OCI-LY7 (cell line): ENCODE results near the gene HOTAIR. TPM values are rescaled to one million over a fixed set of nuclear protein-coding genes. Genes with fewer than 3 reads are reported as not detected.

ENCODE experiments used
- BruUV-seq: library from RNA; stranded (reverse); fragments of 400-500 nt; replicated peaks from 2 replicates; lab custom pipeline; 2021; lab: Mats Ljungman, UMichigan
- CTCF ChIA-PET: fragments of 300-600 bp; sonication (Branson Sonifier 250); formaldehyde crosslinking; loops from one replicate; lab custom pipeline; 2022; ENCODE audit warnings: antibody characterized with exemption; ENCODE audit not compliant: unreplicated experiment; lab: Charles Lee
- POLR2A ChIA-PET: fragments of 300-600 bp; sonication (Branson Sonifier 250); formaldehyde crosslinking; loops from one replicate; lab custom pipeline; 2022; ENCODE audit warnings: antibody characterized with exemption; lab: Charles Lee
- DNase-seq: peaks from one replicate; pipeline ENCODE4 v3.0.0-alpha.2; 2015; ENCODE audit warnings: low spot score
- H2AFZ ChIP-seq: fragments of 200-600 bp; sonication (generic), shearing (Covaris generic); 2 replicates; pipeline ENCODE4 v1.6.1; 2014; ENCODE audit warnings: mild to moderate bottlenecking, antibody characterized with exemption, low read length, moderate library complexity
- H3K27ac ChIP-seq: fragments of 200-600 bp; sonication (generic); 2 replicates; pipeline ENCODE4 v1.5.1; 2014; ENCODE audit warnings: mixed run types, low read depth, mild to moderate bottlenecking, moderate library complexity, low read length, inconsistent platforms; ENCODE audit not compliant: poor library complexity, severe bottlenecking
- H3K36me3 ChIP-seq: fragments of 200-600 bp; sonication (generic); 2 replicates; pipeline ENCODE4 v1.6.1; 2014; ENCODE audit warnings: mild to moderate bottlenecking, antibody characterized with exemption, low read length, moderate library complexity, mixed read lengths; ENCODE audit not compliant: insufficient read depth
- H3K4me1 ChIP-seq: fragments of 200-600 bp; sonication (generic); 2 replicates; pipeline ENCODE4 v1.5.1; 2014; ENCODE audit warnings: mild to moderate bottlenecking, low read length; ENCODE audit not compliant: insufficient read depth, poor library complexity, severe bottlenecking
- H3K4me2 ChIP-seq: fragments of 200-600 bp; sonication (generic); 2 replicates; pipeline ENCODE4 v1.6.1; 2014; ENCODE audit warnings: mild to moderate bottlenecking, low read length
- H3K4me3 ChIP-seq: fragments of 200-600 bp; sonication (generic); 2 replicates; pipeline ENCODE4 v1.5.1; 2014; ENCODE audit warnings: mild to moderate bottlenecking, low read depth, low read length; ENCODE audit not compliant: poor library complexity, severe bottlenecking
- H3K79me2 ChIP-seq: fragments of 200-600 bp; sonication (generic); 2 replicates; pipeline ENCODE4 v1.6.1; 2016; ENCODE audit warnings: low read depth, mild to moderate bottlenecking, low read length, moderate library complexity, mixed read lengths; ENCODE audit not compliant: insufficient read depth
- H3K9me2 ChIP-seq: fragments of 200-600 bp; sonication (generic); 2 replicates; pipeline ENCODE4 v1.6.1; 2016; ENCODE audit warnings: mild to moderate bottlenecking, low read length, mixed read lengths; ENCODE audit not compliant: insufficient read depth
- H3K9me3 ChIP-seq: fragments of 200-600 bp; sonication (generic); 2 replicates; pipeline ENCODE4 v1.6.1; 2014; ENCODE audit warnings: mild to moderate bottlenecking, mixed run types, low read length, mixed read lengths
- H4K20me1 ChIP-seq: fragments of 200-600 bp; sonication (generic); 2 replicates; pipeline ENCODE4 v1.6.1; 2014; ENCODE audit warnings: mild to moderate bottlenecking, antibody characterized with exemption, low read length, moderate library complexity, mixed read lengths; ENCODE audit not compliant: insufficient read depth
- CTCF ChIP-seq: fragments of 200-600 bp; sonication (generic); conservative IDR thresholded peaks from 2 replicates; pipeline ENCODE4 v1.5.1; 2014; ENCODE audit warnings: mild to moderate bottlenecking, antibody characterized with exemption, low read length, moderate library complexity, mixed read lengths
- EZH2phosphoT487 ChIP-seq: fragments of 200-600 bp; sonication (generic); IDR thresholded peaks from 2 replicates; pipeline ENCODE4 v1.6.1; 2018; ENCODE audit warnings: low read depth, borderline replicate concordance, mild to moderate bottlenecking, mixed run types, antibody characterized with exemption, low read length, moderate library complexity, mixed read lengths
- intact Hi-C: fragments of 100-400 bp; cut with micrococcal nuclease; formaldehyde crosslinking; loops from one replicate; pipeline ENCODE4 v1.10.0; 2022; ENCODE audit not compliant: unreplicated experiment
- total RNA-seq, 2 experiments: library from RNA; depleted of rRNA in 1 of 2; stranded (reverse); fragments of >200 nt in 1 of 2; shearing (Covaris generic) in 1 of 2; gene quantifications; 2 replicates each; pipeline ENCODE4 v1.2.3, GENCODE V29; 2014 to 2022

Gene HOTAIR
- total RNA-seq, 2 experiments from 2014 or later: 0.88 to 5.3 TPM

GRCh38 chr12:53931844-53932581 lies 42.7 kb downstream of the HOTAIR start:
- no peak for TF ChIP-seq EZH2phosphoT487
- TF ChIP-seq CTCF: no peak
- Histone ChIP-seq H3K4me1 (no peaks in the 10 kb centered on the region), H3K79me2 (no peaks in the 10 kb centered on the region), H3K9me3 (no peaks in the 10 kb centered on the region), H3K4me3 (no peak overlapping the region), H3K9me2 (no peaks in the 10 kb centered on the region), H3K36me3 (no peaks in the 10 kb centered on the region), H3K27ac (no peak overlapping the region), H3K4me2 (no peak overlapping the region), H2AFZ (no peak overlapping the region), H4K20me1 (no peaks in the 10 kb centered on the region)
- DNase-seq: no peak
- ChIA-PET CTCF (no interaction called here), POLR2A (interaction anchor here (0.7 kb wide), 1 partner anchor 1180 kb away, joined by 3 read pairs; no protein-coding TSS in a partner anchor)
- intact Hi-C loops: no loop called here
- BruUV-seq: no TSS peak

GRCh38 chr12:53930591-53931255 lies 44.0 kb downstream of the HOTAIR start:
- no TSS peak for BruUV-seq
- H3K9me2 ChIP-seq: no peaks in the 10 kb centered on the region

More at GRCh38 chr12:53930591-53931255, 44.0 kb downstream of the HOTAIR start:
- Histone ChIP-seq H4K20me1 (no peaks in the 10 kb centered on the region), H3K4me2 (no peak overlapping the region), H3K4me1 (no peaks in the 10 kb centered on the region), H3K9me3 (no peaks in the 10 kb centered on the region), H3K79me2 (no peaks in the 10 kb centered on the region), H3K4me3 (no peak overlapping the region), H2AFZ (no peak overlapping the region), H3K27ac (no peak overlapping the region), H3K36me3 (no peaks in the 10 kb centered on the region)
- intact Hi-C loops: no loop called here
- no peak for DNase-seq
- ChIA-PET CTCF (interaction anchor here (0.7 kb wide), 1 partner anchor 151 kb away, joined by 3 read pairs; no protein-coding TSS in a partner anchor), POLR2A (interaction anchor here (0.5 kb wide), 1 partner anchor 529 kb away, joined by 3 read pairs; no protein-coding TSS in a partner anchor)
- no peak for TF ChIP-seq EZH2phosphoT487
- no peak for TF ChIP-seq CTCF
